Natural killer cell (primary cell): Measurements from ENCODE around the gene ZNF507. TPM values are rescaled to one million over a fixed set of nuclear protein-coding genes. Genes with fewer than 3 reads are reported as not detected.
A peak's percentile ranks its signal among the peaks of the same experiment; 100 is the strongest.

Experiments used
- ATAC-seq, 3 donors: fragments of 150-1000 bp in 2 of 3; fragments of 200-7000 bp in 1 of 3; cut with Tn5 transposase; 1 replicate in 1 of 3; 2 replicates in 2 of 3; pipeline ENCODE4 v1.10.0; 2021; ENCODE audit warnings: mild to moderate bottlenecking in 2 of 3, moderate library complexity in 2 of 3
- DNase-seq, 2 donors: peaks; one replicate each; pipeline versions ENCODE4 v3.0.0 to v3.0.0-alpha.2; 2013 to 2021; ENCODE audit warnings: mixed read lengths in 1 of 2
- H3K27ac ChIP-seq: one replicate; pipeline ENCODE4 v1.5.1; 2013; ENCODE audit warnings: mild to moderate bottlenecking, low read length
- H3K27me3 ChIP-seq: one replicate; pipeline ENCODE4 v1.6.1; 2013; ENCODE audit warnings: low read length; ENCODE audit not compliant: control insufficient read depth, insufficient read depth
- H3K36me3 ChIP-seq: one replicate; pipeline ENCODE4 v1.6.1; 2013; ENCODE audit warnings: low read length; ENCODE audit not compliant: control insufficient read depth, insufficient read depth
- H3K4me1 ChIP-seq: one replicate; pipeline ENCODE4 v1.6.1; 2013; ENCODE audit warnings: low read length; ENCODE audit not compliant: control insufficient read depth, insufficient read depth
- H3K4me3 ChIP-seq: one replicate; pipeline ENCODE4 v1.5.1; 2013; ENCODE audit warnings: low read length
- H3K9me3 ChIP-seq: one replicate; pipeline ENCODE4 v1.6.1; 2013; ENCODE audit warnings: low read length; ENCODE audit not compliant: control insufficient read depth, insufficient read depth
- H3K27ac Mint-ChIP-seq, 2 donors: one replicate each; pipeline ENCODE4 v1.8.0; 2022; ENCODE audit warnings: mild to moderate bottlenecking in 2 of 2, mixed read lengths in 2 of 2, moderate library complexity in 1 of 2
- H3K27me3 Mint-ChIP-seq, 2 donors: one replicate each; pipeline ENCODE4 v1.8.0; 2022; ENCODE audit warnings: low read depth in 2 of 2, mixed read lengths in 2 of 2
- H3K36me3 Mint-ChIP-seq: one replicate; pipeline ENCODE4 v1.8.0; 2022; ENCODE audit warnings: mixed read lengths
- H3K4me1 Mint-ChIP-seq, 2 donors: one replicate each; pipeline ENCODE4 v1.8.0; 2022; ENCODE audit warnings: mixed read lengths in 2 of 2
- H3K4me3 Mint-ChIP-seq: one replicate; pipeline ENCODE4 v1.8.0; 2022; ENCODE audit warnings: mild to moderate bottlenecking, moderate library complexity, mixed read lengths
- H3K9me3 Mint-ChIP-seq, 2 donors: one replicate each; pipeline ENCODE4 v1.8.0; 2022; ENCODE audit warnings: mixed read lengths in 2 of 2
- WGBS: methylation state at CpG from one replicate; pipeline ENCODE4 v1.1.7; 2013; ENCODE audit warnings: missing lambda C conversion rate; ENCODE audit not compliant: insufficient coverage; 5-methylcytosine and 5-hydroxymethylcytosine counted together
- intact Hi-C: fragments of 100-400 bp; cut with micrococcal nuclease; formaldehyde crosslinking; loops from one replicate; pipeline ENCODE4 v1.14.2; 2022
- total RNA-seq, 4 donors: library from RNA; stranded (reverse); fragments of 120-200 nt in 1 of 4; gene quantifications; one replicate each; pipeline versions ENCODE4 v1.2.3 to v1.2.4, GENCODE V29; 2013 to 2022
- TF ChIP-seq, protein P1 (sequence below): fragments of 200-600 bp; IDR thresholded peaks from one replicate; pipeline ENCODE4 v1.8.0; 2022; ENCODE audit warnings: antibody characterized with exemption

Gene ZNF507
- total RNA-seq, 3 donors from 2014 or later (not counting 1 experiment from before 2014, with no cell fraction given) = 27.9 to 34.6 (median 29.1) TPM

DNA sequence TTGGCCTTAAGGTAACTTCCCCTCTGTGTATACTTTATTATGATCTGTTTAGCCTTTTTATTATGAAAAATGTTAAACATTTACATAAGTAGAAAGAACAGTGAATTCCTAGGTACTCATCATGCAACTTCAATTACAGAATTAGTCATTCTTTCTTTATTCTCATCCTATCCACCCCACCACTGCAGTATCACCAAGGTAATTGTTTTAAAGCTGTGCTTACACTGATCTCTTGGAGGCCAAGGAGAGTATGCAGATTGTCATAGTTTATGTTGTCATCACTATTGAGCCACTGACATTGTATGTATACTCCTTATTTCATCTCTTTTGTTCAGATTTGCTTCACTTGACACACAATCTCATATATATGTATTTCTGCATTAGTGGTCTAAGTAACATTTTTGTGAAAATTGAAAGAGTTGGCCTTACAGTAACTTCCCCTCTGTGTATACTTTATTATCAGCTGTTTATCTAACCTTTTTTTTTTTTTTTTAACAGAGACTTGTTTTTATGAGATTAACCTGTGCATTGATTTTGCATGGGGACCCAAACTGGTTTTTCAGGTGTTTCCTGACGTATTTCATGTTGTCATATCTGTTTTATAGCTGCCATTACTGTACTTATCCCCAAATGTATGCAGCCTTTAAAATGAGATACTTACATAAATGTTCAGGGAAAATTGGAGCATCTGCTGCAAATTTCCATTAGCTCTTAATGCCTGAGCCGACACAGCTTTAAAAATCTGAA, 4.5 kb downstream of the ZNF507 start:
- TF ChIP-seq, protein P1, sequence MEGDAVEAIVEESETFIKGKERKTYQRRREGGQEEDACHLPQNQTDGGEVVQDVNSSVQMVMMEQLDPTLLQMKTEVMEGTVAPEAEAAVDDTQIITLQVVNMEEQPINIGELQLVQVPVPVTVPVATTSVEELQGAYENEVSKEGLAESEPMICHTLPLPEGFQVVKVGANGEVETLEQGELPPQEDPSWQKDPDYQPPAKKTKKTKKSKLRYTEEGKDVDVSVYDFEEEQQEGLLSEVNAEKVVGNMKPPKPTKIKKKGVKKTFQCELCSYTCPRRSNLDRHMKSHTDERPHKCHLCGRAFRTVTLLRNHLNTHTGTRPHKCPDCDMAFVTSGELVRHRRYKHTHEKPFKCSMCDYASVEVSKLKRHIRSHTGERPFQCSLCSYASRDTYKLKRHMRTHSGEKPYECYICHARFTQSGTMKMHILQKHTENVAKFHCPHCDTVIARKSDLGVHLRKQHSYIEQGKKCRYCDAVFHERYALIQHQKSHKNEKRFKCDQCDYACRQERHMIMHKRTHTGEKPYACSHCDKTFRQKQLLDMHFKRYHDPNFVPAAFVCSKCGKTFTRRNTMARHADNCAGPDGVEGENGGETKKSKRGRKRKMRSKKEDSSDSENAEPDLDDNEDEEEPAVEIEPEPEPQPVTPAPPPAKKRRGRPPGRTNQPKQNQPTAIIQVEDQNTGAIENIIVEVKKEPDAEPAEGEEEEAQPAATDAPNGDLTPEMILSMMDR = no peak
- peaks cover 46% of the 10 kb centered on the region for H3K36me3 ChIP-seq
- intact Hi-C loops = no loop called here
- ATAC-seq (no peak), DNase-seq (no peak)
- H3K4me1 Mint-ChIP-seq = peaks cover 63 to 73% of the 10 kb centered on the region in 2 donors
- H3K9me3 ChIP-seq = no peaks in the 10 kb centered on the region
- peaks cover 7% of the 10 kb centered on the region for H3K4me1 ChIP-seq
- H3K36me3 Mint-ChIP-seq = peaks cover 34% of the 10 kb centered on the region
- H3K4me3 Mint-ChIP-seq = peak overlapping the region; percentile 31
- H3K27ac ChIP-seq = no peak overlapping the region
- peak overlapping the region; percentile 45 to 79 for H3K27ac Mint-ChIP-seq
- no peaks in the 10 kb centered on the region for H3K27me3 Mint-ChIP-seq
- no peak overlapping the region for H3K4me3 ChIP-seq
- 92% methylated on average over 1 of the region's 2 CpGs for WGBS
- H3K27me3 ChIP-seq = no peaks in the 10 kb centered on the region
- H3K9me3 Mint-ChIP-seq = no peaks in the 10 kb centered on the region

DNA sequence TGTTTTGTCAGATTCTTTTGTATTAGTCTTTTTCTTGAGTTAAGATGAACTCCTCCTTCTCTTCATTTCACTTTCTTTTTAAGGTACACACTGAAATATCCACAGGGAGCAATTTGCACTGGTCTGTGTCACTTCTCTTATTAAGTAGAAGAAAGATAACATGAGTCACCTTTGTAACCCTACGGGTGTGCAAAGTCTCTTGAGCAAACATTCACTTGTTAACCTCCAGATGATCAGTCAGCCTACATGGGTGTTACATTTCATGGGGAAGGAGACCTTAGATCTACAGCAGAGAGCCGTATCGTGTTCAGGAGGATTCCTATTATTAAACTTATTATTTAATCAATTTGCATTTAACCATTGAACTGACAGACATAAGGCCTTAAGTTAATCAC, 5.1 kb downstream of the ZNF507 start:
- TF ChIP-seq, protein P1 = no peak
- H3K9me3 Mint-ChIP-seq = no peaks in the 10 kb centered on the region
- Histone ChIP-seq H3K9me3 (no peaks in the 10 kb centered on the region), H3K4me3 (no peak overlapping the region), H3K36me3 (peaks cover 50% of the 10 kb centered on the region), H3K4me1 (peaks cover 4% of the 10 kb centered on the region), H3K27me3 (no peaks in the 10 kb centered on the region), H3K27ac (no peak overlapping the region)
- peak overlapping the region; percentile 45 to 79 for H3K27ac Mint-ChIP-seq
- WGBS = 100% methylated on average over 3 of the region's 3 CpGs
- H3K4me1 Mint-ChIP-seq = peaks cover 68 to 76% of the 10 kb centered on the region in 2 donors
- peaks cover 34% of the 10 kb centered on the region for H3K36me3 Mint-ChIP-seq
- no peak for DNase-seq
- intact Hi-C loops = no loop called here
- no peak for ATAC-seq
- peak overlapping the region; percentile 31 for H3K4me3 Mint-ChIP-seq
- no peaks in the 10 kb centered on the region for H3K27me3 Mint-ChIP-seq

DNA sequence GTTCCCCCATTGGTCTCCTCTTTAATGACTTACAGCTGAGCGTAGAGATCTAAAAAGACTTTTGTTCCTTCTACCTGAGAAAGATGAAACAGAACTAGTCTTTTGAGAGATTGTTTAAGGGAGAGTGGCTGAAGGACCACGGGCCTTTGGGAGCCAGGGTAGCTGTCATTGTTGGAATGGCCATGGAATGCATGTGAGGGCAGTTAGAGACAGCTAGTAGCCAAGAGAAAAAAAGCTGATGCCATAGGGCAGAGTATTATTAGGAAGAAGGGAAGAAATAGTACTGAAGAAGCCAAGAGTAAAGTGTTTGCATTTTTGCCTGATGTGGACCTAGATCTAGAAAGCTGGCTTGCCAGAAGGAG, 5.6 kb downstream of the ZNF507 start:
- Histone ChIP-seq H3K36me3 (peaks cover 53% of the 10 kb centered on the region), H3K27me3 (no peaks in the 10 kb centered on the region), H3K9me3 (no peaks in the 10 kb centered on the region), H3K4me3 (no peak overlapping the region), H3K27ac (no peak overlapping the region), H3K4me1 (peaks cover 7% of the 10 kb centered on the region)
- H3K4me1 Mint-ChIP-seq = peaks cover 69 to 77% of the 10 kb centered on the region in 2 donors
- no peak for ATAC-seq
- H3K9me3 Mint-ChIP-seq = no peaks in the 10 kb centered on the region
- H3K36me3 Mint-ChIP-seq = peaks cover 34% of the 10 kb centered on the region
- no peaks in the 10 kb centered on the region for H3K27me3 Mint-ChIP-seq
- TF ChIP-seq, protein P1 = no peak
- intact Hi-C loops = no loop called here
- peak overlapping the region; percentile 45 to 79 for H3K27ac Mint-ChIP-seq
- DNase-seq = no peak
- no peak overlapping the region for H3K4me3 Mint-ChIP-seq
- 99% methylated on average over 2 of the region's 2 CpGs for WGBS

DNA sequence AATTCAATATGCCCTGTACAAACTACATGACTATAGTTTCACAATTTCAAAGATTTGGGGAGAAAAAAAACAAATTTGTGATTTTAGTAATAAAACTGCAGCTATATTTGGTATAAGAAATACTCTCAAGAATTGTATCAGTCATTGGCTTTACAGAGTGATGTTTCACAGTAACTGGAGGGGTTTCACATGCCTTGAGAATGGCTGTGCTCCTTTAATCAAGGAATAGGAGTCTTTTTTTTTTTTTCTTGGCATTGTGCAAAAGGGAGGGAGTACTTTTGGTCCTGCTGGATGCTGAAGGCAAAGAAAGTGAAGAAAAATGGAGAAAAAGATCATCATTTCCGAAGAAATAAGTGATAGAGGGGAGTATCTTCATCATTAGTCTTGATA, 6.8 kb downstream of the ZNF507 start:
- Histone ChIP-seq H3K9me3 (no peaks in the 10 kb centered on the region), H3K4me3 (no peak overlapping the region), H3K27me3 (no peaks in the 10 kb centered on the region), H3K27ac (no peak overlapping the region), H3K4me1 (peaks cover 4% of the 10 kb centered on the region), H3K36me3 (peaks cover 62% of the 10 kb centered on the region)
- Mint-ChIP-seq H3K36me3 (peaks cover 39% of the 10 kb centered on the region), H3K27ac (peak overlapping the region; percentile 45 to 79), H3K9me3 (no peaks in the 10 kb centered on the region), H3K27me3 (no peaks in the 10 kb centered on the region), H3K4me3 (no peak overlapping the region), H3K4me1 (peaks cover 61 to 71% of the 10 kb centered on the region in 2 donors)
- TF ChIP-seq, protein P1 = no peak
- ATAC-seq (no peak), DNase-seq (no peak)
- intact Hi-C loops = no loop called here
- WGBS = 100% methylated on average over 1 of the region's 1 CpG
